CD14-positive monocyte (primary cell): ENCODE measurements around the gene DTWD2. TPM values are rescaled to one million over a fixed set of nuclear protein-coding genes. Genes with fewer than 3 reads are reported as not detected.

ENCODE experiments used
- DNase-seq, 3 donors: peaks; one replicate each; pipeline ENCODE4 v3.0.0-alpha.2; 2011 to 2022
- H2AFZ ChIP-seq: 2 replicates; pipeline ENCODE4 v1.6.0; 2012; ENCODE audit warnings: mild to moderate bottlenecking, low read depth, low read length, inconsistent platforms; ENCODE audit not compliant: insufficient read depth, poor library complexity, severe bottlenecking
- H3K27ac ChIP-seq, 2 donors: 1 replicate in 1 of 2; 2 replicates in 1 of 2; pipeline ENCODE4 v1.5.1; 2012 to 2013; ENCODE audit warnings: low read length in 2 of 2, control low read depth in 1 of 2, inconsistent platforms in 1 of 2, low read depth in 1 of 2, mild to moderate bottlenecking in 1 of 2
- H3K27me3 ChIP-seq, 2 donors: one replicate each; pipeline versions ENCODE4 v1.6.0 to v1.6.1; 2011 to 2013; ENCODE audit warnings: low read length in 2 of 2; ENCODE audit not compliant: control insufficient read depth in 2 of 2, insufficient read depth in 2 of 2
- H3K36me3 ChIP-seq, 2 donors: replicated peaks in 1 of 2; 1 replicate in 1 of 2; 2 replicates in 1 of 2; pipeline versions ENCODE4 v1.5.1 to v1.6.1; 2012 to 2013; ENCODE audit warnings: low read length in 2 of 2, control low read depth in 1 of 2, inconsistent platforms in 1 of 2, mild to moderate bottlenecking in 1 of 2; ENCODE audit not compliant: insufficient read depth in 2 of 2, control insufficient read depth in 1 of 2
- H3K4me1 ChIP-seq, 2 donors: 1 replicate in 1 of 2; 2 replicates in 1 of 2; pipeline versions ENCODE4 v1.5.1 to v1.6.1; 2012 to 2013; ENCODE audit warnings: low read length in 2 of 2, control low read depth in 1 of 2, inconsistent platforms in 1 of 2, mild to moderate bottlenecking in 1 of 2, moderate library complexity in 1 of 2; ENCODE audit not compliant: insufficient read depth in 2 of 2, control insufficient read depth in 1 of 2
- H3K4me2 ChIP-seq: replicated peaks from 2 replicates; pipeline ENCODE3; 2012; ENCODE audit warnings: low read length, moderate library complexity, mild to moderate bottlenecking; ENCODE audit not compliant: poor library complexity, severe bottlenecking; ENCODE audit errors: extremely low read depth
- H3K4me3 ChIP-seq, 3 experiments: fragments of 200-600 bp in 1 of 3; sonication (generic) in 1 of 3; replicated peaks in 1 of 3; 1 replicate in 2 of 3; 2 replicates in 1 of 3; pipeline ENCODE4 v1.5.1; 2011 to 2013; ENCODE audit warnings: low read length in 3 of 3, mild to moderate bottlenecking in 3 of 3, control low read depth in 2 of 3, low read depth in 2 of 3, inconsistent platforms in 1 of 3, moderate library complexity in 1 of 3
- H3K79me2 ChIP-seq: 2 replicates; pipeline ENCODE4 v1.6.0; 2012; ENCODE audit warnings: mild to moderate bottlenecking, control low read depth, inconsistent platforms, low read length, moderate library complexity; ENCODE audit not compliant: insufficient read depth
- H3K9ac ChIP-seq: 2 replicates; pipeline ENCODE4 v1.6.0; 2017; ENCODE audit warnings: low read length, mild to moderate bottlenecking; ENCODE audit not compliant: insufficient read depth, poor library complexity, severe bottlenecking
- H3K9me3 ChIP-seq, 2 donors: replicated peaks in 1 of 2; 1 replicate in 1 of 2; 2 replicates in 1 of 2; pipeline versions ENCODE4 v1.5.1 to v1.6.1; 2012 to 2013; ENCODE audit warnings: low read length in 2 of 2, control low read depth in 1 of 2; ENCODE audit not compliant: control insufficient read depth in 1 of 2, insufficient read depth in 1 of 2
- H4K20me1 ChIP-seq: 2 replicates; pipeline ENCODE4 v1.6.0; 2012; ENCODE audit warnings: mild to moderate bottlenecking, low read length, control low read depth, moderate library complexity; ENCODE audit not compliant: insufficient read depth
- H3K27ac Mint-ChIP-seq, 7 donors: one replicate each; pipeline ENCODE4 v1.8.0; 2020; ENCODE audit warnings: mild to moderate bottlenecking in 7 of 7, mixed read lengths in 7 of 7, moderate library complexity in 6 of 7, inconsistent platforms in 2 of 7
- H3K27me3 Mint-ChIP-seq, 3 donors: one replicate each; pipeline ENCODE4 v1.8.0; 2021 to 2022; ENCODE audit warnings: low read depth in 3 of 3, mild to moderate bottlenecking in 3 of 3, mixed read lengths in 3 of 3, moderate library complexity in 3 of 3, inconsistent platforms in 1 of 3
- H3K36me3 Mint-ChIP-seq, 2 donors: one replicate each; pipeline ENCODE4 v1.8.0; 2020; ENCODE audit warnings: mixed read lengths in 2 of 2, inconsistent platforms in 1 of 2, mild to moderate bottlenecking in 1 of 2
- H3K4me1 Mint-ChIP-seq: one replicate; pipeline ENCODE4 v1.8.0; 2020; ENCODE audit warnings: mild to moderate bottlenecking, mixed read lengths
- H3K4me3 Mint-ChIP-seq, 2 donors: one replicate each; pipeline ENCODE4 v1.8.0; 2020; ENCODE audit warnings: mild to moderate bottlenecking in 2 of 2, mixed read lengths in 2 of 2, moderate library complexity in 1 of 2
- H3K9me3 Mint-ChIP-seq, 7 donors: one replicate each; pipeline ENCODE4 v1.8.0; 2020 to 2022; ENCODE audit warnings: mixed read lengths in 7 of 7, mild to moderate bottlenecking in 6 of 7, moderate library complexity in 6 of 7, inconsistent platforms in 2 of 7
- CTCF ChIP-seq: fragments of 200-600 bp; IDR thresholded peaks from one replicate; pipeline ENCODE4 v1.8.0; 2022; ENCODE audit warnings: antibody characterized with exemption, mild to moderate bottlenecking
- WGBS: methylation state at CpG from one replicate; pipeline ENCODE4 v1.1.5; 2013; ENCODE audit warnings: missing lambda C conversion rate; ENCODE audit not compliant: insufficient coverage; 5-methylcytosine and 5-hydroxymethylcytosine counted together
- intact Hi-C, 2 donors: fragments of 100-400 bp; cut with micrococcal nuclease; formaldehyde crosslinking; loops; one replicate each; pipeline versions ENCODE4 v1.15.0 to v1.15.1; 2023
- polyA plus RNA-seq, 3 donors: library from polyadenylated mRNA; depleted of rRNA in 1 of 3; unstranded in 2 of 3; stranded (reverse) in 1 of 3; fragments of 300-500 nt in 2 of 3; fragments of >200 nt in 1 of 3; fragmentation: Illumina TruSeq in 2 of 3; gene quantifications; 1 replicate in 2 of 3; 2 replicates in 1 of 3; pipeline ENCODE4 v1.2.3, GENCODE V29; 2012 to 2021

The DTWD2 gene
- polyA plus RNA-seq, 3 donors = 1.2 to 2.7 (median 2.5) TPM

DNA sequence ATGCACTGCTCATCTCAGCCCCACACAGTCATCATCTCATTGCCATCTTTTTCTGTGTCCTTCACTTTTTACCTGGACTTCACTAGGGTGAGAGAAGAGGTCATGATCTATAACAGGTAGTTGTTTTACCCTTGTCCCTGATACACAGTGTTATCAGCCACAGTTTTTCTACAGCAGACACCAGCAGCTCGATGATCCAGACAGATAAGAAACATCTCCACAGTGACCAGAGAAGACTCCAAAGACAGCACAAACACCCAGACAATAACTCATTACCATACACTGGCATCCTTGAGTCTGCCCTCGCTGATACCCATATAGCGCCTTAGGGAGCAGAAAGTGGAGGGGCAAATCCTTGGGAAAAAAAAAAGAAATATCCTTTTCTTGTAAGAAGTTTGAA lies 194.1 kb downstream of the DTWD2 start:
- Histone ChIP-seq H3K4me2 (no peak overlapping the region), H3K79me2 (no peaks in the 10 kb centered on the region), H4K20me1 (no peaks in the 10 kb centered on the region), H3K9ac (no peak overlapping the region), H3K9me3 (no peaks in the 10 kb centered on the region), H3K27ac (no peak overlapping the region), H3K27me3 (no peaks in the 10 kb centered on the region), H2AFZ (no peak overlapping the region), H3K4me3 (no peak overlapping the region), H3K4me1 (no peaks in the 10 kb centered on the region), H3K36me3 (no peaks in the 10 kb centered on the region)
- no peak for TF ChIP-seq CTCF
- Mint-ChIP-seq H3K4me1 (no peaks in the 10 kb centered on the region), H3K27me3 (peaks cover 0 to 2% (median 0%) of the 10 kb centered on the region in 3 donors), H3K4me3 (no peak overlapping the region), H3K27ac (no peak overlapping the region), H3K36me3 (no peaks in the 10 kb centered on the region), H3K9me3 (no peaks in the 10 kb centered on the region)
- intact Hi-C loops = loop anchor here in 1 of 2 donors (5.0 kb wide), 1 partner anchor 1342 kb away; no protein-coding TSS in a partner anchor
- 80% methylated on average over 1 of the region's 3 CpGs for WGBS
- no peak for DNase-seq

- Mint-ChIP-seq H3K27me3 (peaks cover 0 to 2% (median 0%) of the 10 kb centered on the region in 3 donors), H3K9me3 (no peaks in the 10 kb centered on the region), H3K4me3 (no peak overlapping the region), H3K4me1 (no peaks in the 10 kb centered on the region), H3K36me3 (no peaks in the 10 kb centered on the region), H3K27ac (no peak overlapping the region)
- H3K4me2 ChIP-seq = no peak overlapping the region
- H4K20me1 ChIP-seq = no peaks in the 10 kb centered on the region
- intact Hi-C loops = loop anchor here (2.0 to 5.0 kb wide), 2 partner anchors 1339 to 1341 kb away; no protein-coding TSS in a partner anchor
- TF ChIP-seq CTCF = no peak
- no peak overlapping the region for H2AFZ ChIP-seq
- no peaks in the 10 kb centered on the region for H3K4me1 ChIP-seq
- no peak overlapping the region for H3K4me3 ChIP-seq
- no peak overlapping the region for H3K27ac ChIP-seq
- DNase-seq = no peak
- no peaks in the 10 kb centered on the region for H3K36me3 ChIP-seq
- H3K9ac ChIP-seq = no peak overlapping the region
- no CpG with 5 or more reads among the region's 2 CpGs for WGBS
- no peaks in the 10 kb centered on the region for H3K9me3 ChIP-seq
- H3K27me3 ChIP-seq = no peaks in the 10 kb centered on the region
- H3K79me2 ChIP-seq = no peaks in the 10 kb centered on the region
Observed at GRCh38 chr5:118793652-118794051, 194.7 kb downstream of the DTWD2 start.
